Amniotic epithelial cell (primary cell): ENCODE data around the gene BRD2.

Source experiments
- DNase-seq: peaks from one replicate; pipeline ENCODE4 v3.0.0-alpha.2; 2010; ENCODE audit warnings: low read depth

The BRD2 gene

DNA sequence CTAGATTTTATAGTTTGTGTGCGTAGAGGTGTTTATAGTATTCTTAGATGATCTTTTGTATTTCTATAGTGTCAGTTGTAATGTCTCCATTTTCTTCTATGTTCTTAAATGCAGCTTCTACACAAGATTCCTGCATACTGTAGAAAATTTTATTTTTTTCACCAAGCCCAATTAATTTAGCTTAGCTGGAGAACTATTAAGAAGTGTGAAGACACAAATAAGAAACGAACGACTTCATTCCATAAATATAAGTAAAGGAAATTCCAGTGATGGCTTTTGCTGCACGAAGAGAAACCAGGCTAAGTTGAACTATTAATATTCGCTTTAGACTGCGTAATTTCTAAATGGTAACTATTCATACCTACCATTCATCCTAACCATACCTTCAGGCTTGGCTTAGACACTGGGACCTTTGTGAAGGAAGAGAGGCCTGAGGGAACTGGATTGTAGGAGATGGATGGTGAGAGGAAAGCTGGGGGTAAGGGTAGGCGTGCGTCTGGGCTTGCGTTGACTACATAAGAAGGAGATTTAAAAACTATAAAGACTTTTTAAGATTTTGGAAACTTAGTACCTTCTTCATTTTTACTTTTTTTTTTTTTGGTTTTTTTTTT is 25.1 kb downstream of the BRD2 start:
- no peak for DNase-seq

GRCh38 chr6:32995448-32995847 is 27.1 kb downstream of the BRD2 start:
- no peak for DNase-seq

- DNase-seq = no peak
Observed at GRCh38 chr6:33000055-33000454, 31.7 kb downstream of the BRD2 start.

DNA sequence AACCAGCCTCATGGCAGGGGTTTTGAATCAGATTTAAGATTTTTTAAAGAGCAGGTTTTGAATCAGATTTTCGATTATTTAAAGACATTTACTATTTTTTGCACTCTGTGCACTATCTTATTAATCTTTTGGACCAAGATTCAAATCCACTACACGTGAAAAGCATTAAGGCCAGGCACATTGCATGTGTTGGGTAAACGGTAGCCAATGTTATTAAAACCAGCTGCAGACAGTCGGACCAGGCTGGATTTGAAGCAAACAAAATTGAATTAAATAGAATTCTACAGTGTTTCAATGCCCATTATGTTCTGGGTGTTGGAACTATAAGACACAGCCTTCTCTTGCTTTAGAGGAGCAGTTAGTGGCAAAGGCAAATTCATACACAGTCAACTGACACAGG is 33.3 kb downstream of the BRD2 start:
- DNase-seq = no peak

DNA sequence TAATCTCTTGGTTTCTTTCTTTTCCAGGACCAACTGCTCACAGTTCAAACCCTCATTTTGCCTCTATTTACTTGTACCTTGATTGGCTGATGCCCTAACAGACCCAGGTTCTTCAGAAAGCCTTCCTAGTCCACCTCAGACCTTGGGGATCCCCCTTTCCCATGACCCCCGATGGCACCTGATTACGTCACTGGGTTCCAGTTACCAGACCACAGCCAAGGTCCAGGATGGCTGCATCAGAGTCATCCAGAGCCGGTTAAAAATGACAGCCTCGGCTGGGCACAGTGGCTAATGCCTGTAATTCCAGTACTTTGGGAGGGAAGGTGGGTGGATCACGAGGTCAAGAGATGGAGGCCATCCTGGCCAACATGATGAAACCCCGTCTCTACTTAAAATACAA is 36.5 kb downstream of the BRD2 start:
- DNase-seq = no peak

GRCh38 chr6:33007831-33008400 is 39.5 kb downstream of the BRD2 start:
- no peak for DNase-seq

GRCh38 chr6:33008944-33009861 is 40.8 kb downstream of the BRD2 start, which contains the start of gene HLA-DOA:
Gene HLA-DOA (minus strand): TSS chr6:33009591.
- DNase-seq = peak; percentile 20

DNA sequence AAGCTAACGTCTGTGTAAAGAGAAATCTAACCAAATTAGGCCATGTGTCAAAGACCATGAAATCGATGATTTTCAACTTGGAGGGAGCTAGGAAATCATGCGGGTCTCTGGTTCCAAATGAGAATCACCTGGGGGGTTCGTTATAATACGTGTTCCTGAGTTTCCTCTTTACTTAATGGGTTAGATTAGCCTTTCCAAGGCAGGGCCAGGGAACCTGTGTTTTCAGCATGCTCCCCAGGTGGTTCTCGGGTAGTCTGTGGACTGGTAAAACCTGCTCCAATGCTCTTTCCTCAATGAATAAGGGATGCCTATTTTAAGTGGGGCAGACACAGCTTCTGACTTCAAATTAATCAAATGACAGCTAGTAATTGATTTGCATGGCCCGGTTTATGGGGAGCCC is 42.0 kb downstream of the BRD2 start:
- DNase-seq = no peak

DNA sequence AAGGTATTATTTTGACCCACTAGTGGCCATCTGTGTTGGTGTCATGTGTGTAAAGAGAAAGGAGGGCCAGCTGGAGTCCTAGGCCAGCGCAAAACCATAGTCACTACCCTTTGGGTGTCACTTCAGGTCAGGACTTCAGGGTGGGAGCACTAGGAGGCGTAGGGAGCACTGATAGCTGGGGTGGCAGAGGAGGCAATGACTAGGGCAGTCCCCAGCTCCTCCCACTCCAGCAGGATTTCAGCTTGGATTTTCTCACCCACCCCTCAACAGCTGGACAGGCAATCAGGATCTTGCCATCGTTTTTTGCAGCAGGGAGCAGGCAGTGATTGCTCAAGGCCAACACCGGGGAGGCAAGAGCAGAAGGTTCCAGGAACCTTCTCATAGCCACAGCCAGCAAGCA is 45.2 kb downstream of the BRD2 start:
- no peak for DNase-seq

DNA sequence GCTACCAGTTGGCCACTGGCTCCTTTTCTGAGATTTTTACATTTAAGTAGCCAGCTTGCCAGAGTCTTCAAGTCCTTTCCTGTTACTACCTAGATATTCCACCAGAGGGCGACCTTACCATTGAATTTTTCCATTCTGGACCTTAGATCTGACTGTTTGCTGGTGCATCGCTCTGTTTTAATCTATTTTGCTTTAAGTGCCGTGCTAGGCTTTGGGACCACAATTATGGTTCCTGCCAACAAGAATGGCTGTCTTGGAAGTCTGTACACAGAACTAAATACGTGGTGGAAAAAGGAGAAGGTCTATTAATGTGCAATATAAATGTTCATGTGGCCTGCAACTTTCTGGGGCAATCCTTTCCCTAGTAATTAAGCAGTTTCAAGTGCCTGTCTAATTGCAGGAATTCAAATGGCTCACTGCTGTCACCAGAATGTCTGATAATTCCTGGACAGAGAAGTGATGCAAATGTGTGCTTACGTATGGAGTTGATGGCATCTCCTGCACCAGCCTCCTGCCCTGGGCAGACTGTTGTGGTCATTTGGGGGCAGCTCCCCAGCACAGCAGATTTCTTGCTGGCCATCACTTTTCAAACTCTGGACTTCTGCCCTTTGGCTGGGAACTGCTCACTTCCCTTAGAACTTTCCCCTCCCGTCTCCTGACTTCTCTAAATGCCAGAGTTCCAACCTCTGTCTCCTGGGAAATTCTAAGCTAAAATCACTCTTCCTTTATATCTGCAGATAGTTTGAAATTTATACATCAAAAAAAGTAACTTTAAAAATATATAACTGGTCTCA is 46.6 kb downstream of the BRD2 start:
- peak; percentile 81 for DNase-seq

GRCh38 chr6:33015798-33016197 is 47.4 kb downstream of the BRD2 start:
- no peak for DNase-seq

DNA sequence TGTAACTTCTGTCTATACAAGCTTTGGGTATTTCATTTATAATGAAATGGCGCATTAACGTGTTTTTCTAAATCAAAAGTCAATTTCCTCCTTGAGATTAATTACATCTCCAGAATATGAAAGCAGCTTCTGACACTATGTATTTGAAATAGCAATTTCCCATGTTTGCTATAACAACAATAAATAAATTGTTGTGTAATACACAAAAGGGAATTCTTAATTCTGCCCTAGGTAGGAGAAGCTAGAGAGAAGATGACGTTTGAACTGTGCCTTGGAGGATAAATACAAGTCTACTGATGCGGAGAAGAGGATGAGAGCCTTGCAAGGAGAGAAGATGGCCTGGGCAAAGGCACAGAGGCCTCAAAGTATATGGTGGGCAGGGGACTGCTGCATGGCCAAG is 48.6 kb downstream of the BRD2 start:
- DNase-seq = no peak

DNA sequence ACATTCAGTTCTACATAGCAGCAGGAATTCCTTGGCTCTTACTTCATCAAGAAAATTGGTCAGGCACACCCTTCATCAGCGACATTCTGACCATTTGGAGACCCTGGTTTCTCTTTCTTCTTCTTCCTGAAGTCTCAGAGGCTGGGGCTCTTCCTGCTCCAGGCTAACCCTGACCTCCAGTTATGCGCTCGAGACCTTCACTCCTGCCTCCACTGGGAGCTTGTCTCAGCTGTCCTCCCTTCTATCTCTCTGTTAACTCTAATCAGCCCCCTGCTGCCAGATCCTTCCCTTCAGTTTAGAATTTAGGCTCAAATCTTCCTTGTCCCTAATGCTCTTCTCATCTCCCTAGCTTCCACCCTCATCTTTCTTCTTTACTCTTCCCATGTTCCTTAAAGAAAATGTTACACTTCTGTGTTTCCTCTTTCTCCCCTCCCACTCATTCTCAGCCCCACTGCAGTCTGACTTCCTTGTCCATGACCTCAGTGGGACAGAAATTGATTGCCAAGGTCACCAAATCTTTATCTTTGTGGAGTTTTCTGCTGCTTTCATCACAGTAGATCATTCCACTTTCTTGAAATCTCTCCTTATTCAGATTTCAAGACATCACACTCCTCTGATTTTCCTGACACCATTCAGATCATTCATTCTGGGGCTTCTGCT is 49.4 kb downstream of the BRD2 start:
- no peak for DNase-seq

DNA sequence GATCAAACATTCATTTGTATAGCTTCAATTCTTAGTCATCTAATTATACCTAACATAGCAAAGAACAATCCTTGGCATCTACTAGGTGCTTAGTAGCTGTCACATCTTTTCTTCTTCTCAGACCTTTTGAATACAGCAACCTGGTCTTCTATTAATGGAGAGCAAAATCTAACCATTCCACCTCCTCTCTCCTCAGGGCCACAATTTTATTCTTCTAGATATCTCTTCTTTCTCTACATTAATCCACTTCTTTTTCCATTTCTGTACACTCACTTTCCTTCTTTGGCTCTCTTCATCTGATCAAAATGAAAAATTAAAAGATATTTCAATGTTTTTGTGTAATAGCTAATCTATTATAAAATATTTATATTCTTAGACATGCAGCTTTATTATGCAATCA is 50.0 kb downstream of the BRD2 start:
- DNase-seq = no peak

DNA sequence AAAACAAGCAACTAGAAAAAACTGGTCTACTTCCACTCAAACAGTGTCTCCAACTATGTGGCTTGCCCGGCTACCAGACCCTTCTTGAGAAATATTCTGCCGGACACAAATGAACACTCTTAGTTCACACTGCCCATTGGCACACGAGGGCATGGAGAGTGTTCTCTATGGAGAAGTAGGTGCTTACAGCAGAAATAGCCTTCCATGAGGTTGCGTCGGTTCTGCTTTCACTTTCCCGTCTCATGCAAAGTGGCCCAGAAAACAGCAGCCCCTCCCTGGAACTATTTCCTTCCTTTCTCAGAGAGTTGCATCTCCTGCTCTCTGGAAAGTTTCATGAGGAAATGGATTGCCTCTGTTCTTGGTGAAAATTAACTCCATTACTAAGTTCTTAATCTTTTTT is 50.5 kb downstream of the BRD2 start:
- peak; percentile 74 for DNase-seq

GRCh38 chr6:33019372-33019771 is 51.0 kb downstream of the BRD2 start:
- DNase-seq = no peak

- DNase-seq = no peak
Observed at GRCh38 chr6:33021917-33022316, 53.5 kb downstream of the BRD2 start.

DNA sequence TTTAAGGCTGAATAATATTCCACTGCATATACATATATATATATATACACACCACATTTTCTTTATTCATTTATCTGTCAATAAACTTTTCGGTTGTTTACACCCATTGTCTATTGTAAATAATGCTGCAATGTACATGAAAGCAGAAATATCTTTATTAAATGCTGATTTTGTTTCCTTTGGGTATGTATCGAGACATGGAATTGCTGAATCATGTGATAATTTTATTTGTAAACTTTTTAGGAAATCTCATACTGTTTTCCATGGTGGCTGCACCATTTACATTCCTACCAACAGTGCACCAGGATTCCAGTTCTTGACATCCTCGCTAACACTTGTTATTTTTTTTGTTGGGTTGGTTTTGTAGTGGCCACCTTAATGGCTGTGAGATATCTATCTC is 55.1 kb downstream of the BRD2 start:
- no peak for DNase-seq

- no peak for DNase-seq
Observed at GRCh38 chr6:33024521-33024920, 56.1 kb downstream of the BRD2 start.

DNA sequence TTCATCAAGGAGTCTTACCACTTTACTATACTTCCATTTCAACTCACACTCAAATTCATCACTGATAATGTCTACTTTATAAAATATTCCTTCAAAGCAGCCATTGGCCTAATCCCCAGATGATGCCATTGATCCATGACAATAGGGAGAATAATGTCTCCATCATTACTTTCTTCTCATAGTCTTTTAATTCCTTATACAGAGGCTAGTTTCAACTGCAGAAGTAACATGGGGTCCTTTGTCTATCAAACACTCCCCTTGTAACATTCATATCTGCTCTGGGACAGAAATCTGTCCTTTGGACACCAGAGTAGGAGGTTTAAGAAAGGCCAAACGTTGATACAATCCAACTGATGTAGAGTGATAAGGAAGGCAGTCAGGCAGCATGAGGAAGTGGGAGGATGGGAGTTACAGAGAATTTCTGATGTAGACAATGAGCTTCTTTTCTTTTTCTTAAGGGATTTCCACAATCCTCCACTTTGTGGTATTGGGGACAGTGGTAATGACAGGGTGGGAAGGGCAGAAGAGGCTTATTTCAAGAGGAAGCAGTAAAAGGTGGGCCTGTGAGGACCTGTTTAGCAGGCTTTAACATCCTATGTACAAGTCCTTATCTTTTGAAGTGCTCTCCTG is 59.9 kb downstream of the BRD2 start:
- DNase-seq = no peak
